Stimulated activated CD8-positive, alpha-beta memory T cell treated with anti-CD3 and anti-CD28 coated beads, Interleukin-12 subunit alpha, Interleukin-12 subunit beta, amount 100 ng/mL, for 4 hours (primary cell): ENCODE measurements around the gene MYO18A.
"Not testable (repeated sequence)": the region's sequence is repeated elsewhere in the genome, so short reads cannot be mapped to it uniquely, and the experiment has no call there.

Source experiments
- DNase-seq: peaks from one replicate; pipeline ENCODE4 v3.0.0-alpha.2; 2020; ENCODE audit warnings: low read depth

Gene MYO18A, protein sequence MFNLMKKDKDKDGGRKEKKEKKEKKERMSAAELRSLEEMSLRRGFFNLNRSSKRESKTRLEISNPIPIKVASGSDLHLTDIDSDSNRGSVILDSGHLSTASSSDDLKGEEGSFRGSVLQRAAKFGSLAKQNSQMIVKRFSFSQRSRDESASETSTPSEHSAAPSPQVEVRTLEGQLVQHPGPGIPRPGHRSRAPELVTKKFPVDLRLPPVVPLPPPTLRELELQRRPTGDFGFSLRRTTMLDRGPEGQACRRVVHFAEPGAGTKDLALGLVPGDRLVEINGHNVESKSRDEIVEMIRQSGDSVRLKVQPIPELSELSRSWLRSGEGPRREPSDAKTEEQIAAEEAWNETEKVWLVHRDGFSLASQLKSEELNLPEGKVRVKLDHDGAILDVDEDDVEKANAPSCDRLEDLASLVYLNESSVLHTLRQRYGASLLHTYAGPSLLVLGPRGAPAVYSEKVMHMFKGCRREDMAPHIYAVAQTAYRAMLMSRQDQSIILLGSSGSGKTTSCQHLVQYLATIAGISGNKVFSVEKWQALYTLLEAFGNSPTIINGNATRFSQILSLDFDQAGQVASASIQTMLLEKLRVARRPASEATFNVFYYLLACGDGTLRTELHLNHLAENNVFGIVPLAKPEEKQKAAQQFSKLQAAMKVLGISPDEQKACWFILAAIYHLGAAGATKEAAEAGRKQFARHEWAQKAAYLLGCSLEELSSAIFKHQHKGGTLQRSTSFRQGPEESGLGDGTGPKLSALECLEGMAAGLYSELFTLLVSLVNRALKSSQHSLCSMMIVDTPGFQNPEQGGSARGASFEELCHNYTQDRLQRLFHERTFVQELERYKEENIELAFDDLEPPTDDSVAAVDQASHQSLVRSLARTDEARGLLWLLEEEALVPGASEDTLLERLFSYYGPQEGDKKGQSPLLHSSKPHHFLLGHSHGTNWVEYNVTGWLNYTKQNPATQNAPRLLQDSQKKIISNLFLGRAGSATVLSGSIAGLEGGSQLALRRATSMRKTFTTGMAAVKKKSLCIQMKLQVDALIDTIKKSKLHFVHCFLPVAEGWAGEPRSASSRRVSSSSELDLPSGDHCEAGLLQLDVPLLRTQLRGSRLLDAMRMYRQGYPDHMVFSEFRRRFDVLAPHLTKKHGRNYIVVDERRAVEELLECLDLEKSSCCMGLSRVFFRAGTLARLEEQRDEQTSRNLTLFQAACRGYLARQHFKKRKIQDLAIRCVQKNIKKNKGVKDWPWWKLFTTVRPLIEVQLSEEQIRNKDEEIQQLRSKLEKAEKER (N-terminal part only)

DNA sequence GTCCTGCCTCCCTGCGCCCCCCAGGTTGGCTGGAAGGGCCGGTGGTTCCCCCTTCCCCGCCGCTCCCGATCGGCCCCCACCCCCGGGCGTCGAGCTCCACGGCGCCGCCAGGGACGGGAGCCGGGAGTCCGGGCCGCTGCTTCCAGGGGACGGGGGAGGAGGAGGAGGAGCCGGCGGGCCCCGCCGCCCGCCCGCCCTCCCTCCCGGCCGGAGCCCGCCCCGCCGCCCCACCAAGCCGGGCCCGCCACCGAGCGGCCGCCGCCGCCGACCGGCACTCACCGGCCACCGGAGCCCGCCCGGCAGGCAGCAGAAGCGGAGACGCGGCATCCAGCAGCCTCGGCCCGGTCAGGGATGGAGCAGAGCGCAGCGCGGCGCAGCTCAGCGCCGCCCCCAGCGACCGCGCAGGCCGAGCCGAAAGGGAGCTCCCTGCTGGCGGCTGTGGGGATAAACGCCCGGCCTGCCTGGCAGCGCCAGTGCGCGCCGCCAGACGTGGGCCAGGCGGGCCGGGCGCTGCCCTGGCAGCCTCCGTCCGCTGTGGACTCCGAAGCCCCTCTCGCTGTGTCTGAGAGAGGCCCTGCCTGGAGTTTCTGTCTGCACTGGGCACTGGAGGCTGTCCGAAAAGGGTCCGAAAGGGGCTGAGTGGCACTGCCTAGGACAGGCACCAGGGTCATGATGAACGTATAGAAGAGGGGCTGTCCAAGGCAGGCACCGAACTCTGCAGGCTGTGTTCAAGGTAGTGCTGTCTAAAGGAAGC is at the start of gene MYO18A:
Gene MYO18A (minus strand): TSS at position 365 of the 754 bp plus-strand sequence. CDS start 13,458 bp downstream, outside the sequence.
- peak; percentile 68 for DNase-seq

DNA sequence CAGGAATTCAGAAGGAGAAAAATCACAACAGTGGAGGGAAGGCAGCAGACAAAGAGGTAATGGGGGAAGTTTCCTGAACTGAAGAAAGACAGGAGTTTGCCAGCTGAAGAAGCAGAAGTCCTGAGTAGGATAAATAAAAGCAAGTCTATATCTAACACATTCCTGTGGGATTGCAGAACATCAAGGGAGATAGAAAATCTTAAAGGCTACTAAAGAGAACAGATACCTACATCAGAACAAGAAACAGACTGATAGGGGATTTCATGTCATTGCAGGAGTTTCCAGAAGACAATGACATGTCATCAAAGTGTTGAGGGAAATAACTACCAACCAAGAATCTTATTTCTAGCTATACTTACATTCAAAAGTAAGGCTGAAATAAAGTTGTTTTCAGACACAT is 45.2 kb upstream of the MYO18A start:
- no peak for DNase-seq

DNA sequence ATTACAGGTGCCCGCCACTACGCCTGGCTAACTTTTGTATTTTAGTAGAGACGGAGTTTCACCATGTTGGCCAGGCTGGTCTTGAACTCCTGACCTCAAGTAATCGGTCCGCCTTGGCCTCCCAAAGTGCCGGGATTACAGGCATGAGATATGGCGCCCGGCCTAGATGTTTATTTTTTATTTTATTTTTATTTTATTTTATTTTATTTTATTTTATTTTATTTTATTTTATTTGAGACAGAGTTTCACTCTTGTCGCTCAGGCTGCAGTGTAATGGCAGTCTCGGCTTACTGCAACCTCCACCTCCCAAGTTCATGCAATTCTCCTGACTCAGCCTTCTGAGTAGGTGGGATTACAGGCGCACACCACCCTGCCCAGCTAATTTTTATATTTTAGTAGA is 41.1 kb upstream of the MYO18A start:
- DNase-seq = not testable (repeated sequence)

DNA sequence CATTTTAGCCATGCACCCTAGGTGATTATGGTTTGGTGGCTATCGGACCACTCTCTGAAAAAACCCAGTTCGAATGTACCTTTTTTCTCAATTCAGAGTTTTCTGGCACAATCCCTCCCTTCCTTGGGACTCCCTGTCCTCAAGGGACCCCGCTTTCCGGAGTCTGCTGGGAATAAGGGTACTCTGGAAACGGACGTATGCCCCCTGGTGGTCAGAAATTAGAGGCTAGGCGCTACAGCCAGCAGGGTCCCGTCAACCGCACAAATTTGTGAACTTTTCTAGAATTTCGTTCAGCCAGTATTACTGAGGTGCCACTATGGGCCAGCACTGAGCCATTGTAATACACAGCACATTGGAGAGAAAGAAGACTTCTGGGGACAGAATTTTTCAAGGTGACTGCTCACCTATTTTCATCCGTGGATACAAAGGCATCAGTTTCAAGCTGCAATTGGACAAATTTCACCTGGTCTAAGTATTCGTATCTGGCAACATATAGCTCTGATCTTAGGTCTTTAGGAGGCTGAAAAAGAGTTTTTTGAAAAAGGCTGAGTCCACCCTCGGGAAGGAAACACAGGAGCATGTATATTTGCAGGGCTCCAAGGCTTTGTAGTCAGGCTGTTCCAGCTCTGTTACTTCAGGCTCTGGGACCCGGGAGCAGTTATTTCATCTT is 39.3 kb upstream of the MYO18A start:
- DNase-seq = peak; percentile 47

DNA sequence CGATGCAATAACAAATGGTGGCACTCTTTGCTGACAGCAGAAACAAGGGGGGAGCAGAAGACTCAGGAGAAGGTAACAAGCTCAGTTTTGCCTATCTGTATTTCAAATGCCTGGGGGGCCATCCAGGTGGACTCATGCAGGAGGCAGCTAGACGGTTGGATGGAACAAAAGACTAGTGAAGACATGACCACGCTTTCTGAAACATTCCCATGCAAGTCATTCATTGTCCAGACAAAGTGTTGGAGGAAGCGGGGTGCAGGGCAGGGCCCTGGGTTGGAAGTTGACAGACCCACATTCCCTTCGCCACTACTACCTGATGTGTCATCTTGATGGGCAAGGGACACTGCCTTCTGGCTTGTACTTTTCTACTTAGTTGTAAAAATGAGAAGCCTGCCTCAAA is 36.7 kb upstream of the MYO18A start:
- DNase-seq = no peak

DNA sequence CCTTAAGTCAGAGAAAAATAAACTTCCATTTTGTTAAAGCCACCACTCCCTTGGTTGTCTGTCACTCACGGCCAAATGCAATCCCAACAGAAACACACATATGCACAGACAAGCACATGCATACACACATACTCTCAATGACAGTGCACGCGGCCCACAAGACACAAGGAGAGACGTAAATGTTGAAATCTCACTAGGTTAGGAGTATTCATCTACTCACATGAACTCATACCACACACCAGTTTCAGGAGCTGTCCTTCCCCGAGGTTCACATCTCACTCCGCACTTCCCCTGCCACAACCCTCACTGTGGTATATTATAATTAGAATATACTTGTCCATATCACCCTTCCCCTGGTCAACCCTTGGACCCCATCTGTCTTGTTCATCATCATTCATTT is 36.0 kb upstream of the MYO18A start:
- no peak for DNase-seq

DNA sequence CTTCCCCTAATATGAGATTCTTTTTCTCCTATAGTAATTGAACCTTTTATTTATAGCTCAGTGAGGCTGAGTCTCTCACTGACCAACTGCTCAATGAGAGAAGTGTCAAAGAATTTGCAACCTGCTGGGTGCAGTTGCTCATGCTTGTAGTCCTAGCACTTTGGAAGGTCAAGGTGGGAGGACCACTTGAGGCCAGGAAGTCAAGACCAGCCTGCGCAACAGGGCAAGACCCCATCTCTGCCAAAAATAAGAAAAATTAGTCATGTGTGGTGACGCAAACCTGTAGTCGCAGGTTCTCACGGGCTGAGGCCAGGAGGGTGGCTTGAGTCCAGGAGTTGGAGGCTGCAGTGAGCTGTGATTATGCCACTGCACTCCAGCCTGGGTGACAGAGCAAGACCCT is 35.5 kb upstream of the MYO18A start:
- DNase-seq = no peak

DNA sequence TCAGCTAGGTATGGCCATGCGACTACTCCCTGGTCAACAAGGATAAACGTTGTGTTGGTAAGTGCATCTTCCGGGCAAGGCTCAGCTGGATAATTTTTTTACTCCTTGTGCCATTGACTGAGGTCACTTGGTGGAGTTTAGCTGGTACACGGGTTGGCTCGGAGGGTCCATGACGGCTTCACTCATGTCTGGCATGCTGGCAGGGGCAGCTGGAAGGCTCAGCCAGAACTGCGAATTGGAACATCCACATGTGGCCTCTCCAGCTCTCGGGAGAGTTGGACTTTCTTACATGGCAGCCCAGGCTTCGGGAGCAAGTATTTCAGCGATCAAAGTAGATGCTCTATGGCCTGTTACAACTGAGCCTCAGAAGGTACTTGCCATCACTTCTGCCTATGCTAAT is 35.0 kb upstream of the MYO18A start:
- DNase-seq = no peak

DNA sequence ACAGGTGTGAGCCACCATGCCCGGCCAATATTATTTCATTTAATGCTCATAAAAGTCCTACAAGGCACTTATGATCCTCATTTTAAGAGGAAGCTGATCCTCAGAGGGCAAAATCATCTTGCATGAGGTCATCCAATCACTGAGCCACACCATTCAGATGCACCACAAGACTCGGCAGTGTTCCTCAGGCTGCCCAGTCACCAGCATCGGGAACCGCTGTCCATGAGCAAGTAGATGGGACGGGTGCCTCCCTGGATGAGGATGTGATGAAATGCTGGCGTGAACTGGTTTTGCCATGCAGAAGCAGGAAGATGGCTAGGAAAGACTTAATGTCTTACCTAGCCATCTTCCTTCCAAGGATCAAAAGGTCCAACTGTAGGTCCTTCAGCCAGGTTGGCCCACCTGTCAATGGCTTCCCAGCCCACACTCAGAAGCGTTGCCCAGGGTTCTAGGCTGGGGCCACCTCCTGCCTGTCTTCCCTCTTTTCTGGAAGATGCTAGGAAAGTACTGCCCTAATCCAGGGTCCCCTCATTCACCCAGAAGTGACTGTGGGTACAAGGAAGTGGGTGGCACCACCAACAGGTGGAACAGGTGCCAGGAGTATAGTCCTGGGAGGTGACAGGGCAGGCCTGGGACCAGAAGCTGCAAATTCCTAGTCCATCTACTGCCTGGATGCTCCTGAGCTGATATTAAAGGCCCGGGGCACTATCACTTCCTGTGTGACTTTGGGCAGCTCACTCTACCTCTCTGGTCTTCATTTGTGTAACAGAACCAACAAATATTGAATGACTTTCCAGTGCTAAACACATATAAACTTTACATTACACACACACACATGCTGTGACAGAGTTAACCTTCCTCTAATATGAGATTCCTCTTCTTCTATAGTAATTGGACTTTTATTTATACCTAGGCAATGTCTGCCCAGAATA is 34.3 kb upstream of the MYO18A start:
- no peak for DNase-seq

DNA sequence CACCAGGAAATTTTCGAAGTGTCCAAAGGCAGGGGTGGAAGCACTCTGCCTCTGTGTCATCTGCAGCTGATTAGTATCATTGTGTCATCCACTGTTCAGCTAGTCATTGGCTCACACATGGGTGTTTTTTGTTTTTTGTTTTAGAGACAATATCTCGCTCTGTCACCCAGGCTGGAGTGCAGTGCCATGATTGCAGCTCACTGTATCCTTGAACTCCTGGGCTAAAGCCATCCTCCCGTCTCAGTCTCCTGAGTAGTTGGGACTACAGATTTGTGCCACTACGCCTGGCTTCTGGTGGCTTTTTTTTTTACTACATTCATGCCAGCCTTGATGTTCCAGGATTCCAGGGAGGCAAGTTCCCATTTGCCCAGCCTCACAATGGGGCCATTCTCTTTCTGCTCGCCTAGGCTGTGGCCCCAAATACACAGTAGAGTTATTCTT is 32.5 kb upstream of the MYO18A start:
- DNase-seq = no peak

DNA sequence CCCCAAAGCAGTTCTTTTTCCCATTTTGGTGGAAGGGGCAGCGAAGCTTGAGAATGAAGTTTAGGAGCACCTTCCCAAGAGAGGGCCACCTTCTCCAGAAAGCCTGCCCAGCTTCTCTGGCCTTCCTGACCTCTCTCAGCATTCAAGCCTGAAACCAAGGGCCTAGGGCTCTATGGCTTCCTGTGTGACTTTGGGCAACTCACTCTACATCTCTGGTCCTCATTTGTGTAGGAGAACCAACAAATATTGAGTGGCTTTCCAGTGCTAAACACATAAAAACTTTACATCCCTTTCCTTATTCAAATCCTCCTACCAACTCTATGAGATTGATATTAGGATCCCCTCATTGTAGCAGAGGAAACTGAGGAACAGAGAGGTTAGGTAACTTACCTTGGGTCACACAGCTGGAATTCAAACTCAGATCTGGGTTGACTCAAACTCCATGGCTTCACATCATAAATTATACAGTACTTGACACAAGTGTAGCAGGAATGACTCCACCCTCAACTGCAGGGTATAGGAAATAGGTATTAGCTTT is 32.0 kb upstream of the MYO18A start:
- DNase-seq = no peak

DNA sequence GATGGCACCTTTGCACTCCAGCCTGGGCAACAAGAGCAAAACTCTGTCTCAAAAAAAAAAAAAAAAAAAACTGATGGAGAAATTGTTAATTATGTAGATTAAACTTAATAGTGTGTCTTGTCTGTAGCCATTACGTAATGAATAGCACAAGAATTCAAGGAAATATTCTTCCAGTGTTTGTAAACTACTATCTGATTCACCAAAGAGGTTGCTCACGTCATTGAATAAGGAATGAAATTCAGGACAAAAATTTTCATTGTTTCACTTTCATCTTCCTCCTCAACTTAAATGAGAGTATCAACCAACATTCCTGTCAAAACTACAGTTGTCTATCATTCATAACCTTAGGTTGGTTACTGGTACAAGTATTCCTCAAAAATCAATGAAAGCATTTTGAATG is 30.7 kb upstream of the MYO18A start:
- DNase-seq = no peak

DNA sequence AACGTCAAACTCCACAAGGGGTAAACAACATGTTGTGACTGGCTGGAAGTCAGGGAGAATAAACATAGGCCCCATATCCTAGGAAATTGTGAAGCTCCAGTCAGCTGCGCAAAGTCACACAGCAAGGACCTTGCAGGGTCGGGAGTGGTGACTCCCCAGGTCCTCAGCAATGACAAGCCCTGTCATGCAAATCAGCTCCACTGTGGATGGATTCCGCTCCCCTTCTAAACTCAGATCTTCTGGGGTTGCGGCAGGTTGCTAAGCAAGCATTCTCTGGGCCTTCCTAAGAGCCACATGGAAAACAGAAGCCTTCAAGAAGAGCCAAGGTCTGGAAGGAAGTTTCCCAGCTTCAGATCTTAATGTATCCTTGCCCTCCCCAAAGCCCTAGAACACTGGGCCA is 28.9 kb upstream of the MYO18A start:
- no peak for DNase-seq

DNA sequence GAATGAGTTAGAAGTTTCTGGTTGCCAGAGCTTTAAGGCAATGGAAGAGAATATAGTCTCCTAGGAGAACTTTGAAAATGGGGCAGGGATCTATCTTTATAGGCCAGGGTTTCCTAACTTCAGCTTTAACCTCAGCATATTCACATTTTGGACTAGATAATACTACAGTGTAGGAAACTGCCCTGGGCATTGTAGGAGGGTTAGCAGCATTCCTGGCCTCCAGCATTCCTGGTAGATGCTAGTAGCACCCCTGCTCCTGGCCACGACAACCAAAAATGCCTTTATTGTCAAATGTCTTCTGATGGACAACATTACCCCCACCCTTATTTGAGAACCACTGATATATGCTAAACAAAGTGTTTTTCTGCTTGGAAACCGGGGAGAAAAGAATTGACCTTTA is 27.8 kb upstream of the MYO18A start:
- DNase-seq = no peak

DNA sequence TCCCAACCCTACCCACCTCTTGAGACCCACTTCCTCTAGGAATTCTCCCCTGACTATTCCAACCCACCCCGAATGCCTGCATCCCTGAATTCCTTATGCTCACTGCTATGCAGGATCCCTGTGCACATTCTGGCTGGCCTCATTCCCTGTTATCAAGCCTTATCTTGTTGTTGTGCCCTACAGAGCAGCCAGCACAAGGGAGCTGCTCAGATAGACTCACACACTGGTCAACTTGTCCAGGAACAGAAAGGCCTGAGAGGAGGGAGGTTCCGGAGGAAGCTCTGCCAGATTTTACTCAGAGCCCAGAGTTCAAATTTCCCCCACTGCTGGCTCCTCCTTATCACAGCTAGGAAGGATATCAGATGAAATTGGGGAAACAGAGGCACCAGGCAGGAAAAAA is 24.8 kb upstream of the MYO18A start:
- no peak for DNase-seq

DNA sequence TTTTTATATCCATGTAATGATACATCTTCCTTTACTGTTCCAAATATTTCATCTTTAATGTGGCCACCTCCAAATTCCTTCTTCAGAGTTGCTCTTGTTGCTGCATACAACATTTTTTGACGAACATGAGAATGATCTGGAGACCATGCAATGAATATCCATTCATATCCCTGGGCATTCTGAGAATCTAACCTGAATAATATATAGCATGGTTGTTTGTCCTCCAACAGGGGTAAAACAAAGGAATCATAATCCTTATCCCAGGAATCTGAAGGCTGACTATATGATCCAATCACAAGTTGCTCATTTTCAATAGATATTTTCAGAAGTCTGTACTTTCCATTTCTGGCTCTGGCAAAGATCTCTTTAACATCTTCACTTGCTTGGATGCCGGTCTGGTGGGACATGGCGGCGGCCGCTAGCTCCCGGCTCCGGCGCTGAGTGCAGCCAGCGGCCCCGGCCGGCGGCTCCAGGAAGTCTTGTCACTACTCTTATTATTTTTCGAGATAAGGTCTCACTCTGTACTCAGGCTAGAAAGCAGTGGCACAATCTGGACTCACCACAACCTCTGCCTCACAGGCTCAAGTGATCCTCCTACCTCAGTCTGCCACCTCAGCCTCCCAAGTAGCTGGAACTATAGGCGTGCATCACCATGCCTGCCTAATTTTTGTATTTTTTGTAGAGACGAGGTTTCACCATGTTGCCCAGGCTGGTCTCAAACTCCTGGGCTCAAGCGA is 24.0 kb upstream of the MYO18A start:
- DNase-seq = not testable (repeated sequence)

DNA sequence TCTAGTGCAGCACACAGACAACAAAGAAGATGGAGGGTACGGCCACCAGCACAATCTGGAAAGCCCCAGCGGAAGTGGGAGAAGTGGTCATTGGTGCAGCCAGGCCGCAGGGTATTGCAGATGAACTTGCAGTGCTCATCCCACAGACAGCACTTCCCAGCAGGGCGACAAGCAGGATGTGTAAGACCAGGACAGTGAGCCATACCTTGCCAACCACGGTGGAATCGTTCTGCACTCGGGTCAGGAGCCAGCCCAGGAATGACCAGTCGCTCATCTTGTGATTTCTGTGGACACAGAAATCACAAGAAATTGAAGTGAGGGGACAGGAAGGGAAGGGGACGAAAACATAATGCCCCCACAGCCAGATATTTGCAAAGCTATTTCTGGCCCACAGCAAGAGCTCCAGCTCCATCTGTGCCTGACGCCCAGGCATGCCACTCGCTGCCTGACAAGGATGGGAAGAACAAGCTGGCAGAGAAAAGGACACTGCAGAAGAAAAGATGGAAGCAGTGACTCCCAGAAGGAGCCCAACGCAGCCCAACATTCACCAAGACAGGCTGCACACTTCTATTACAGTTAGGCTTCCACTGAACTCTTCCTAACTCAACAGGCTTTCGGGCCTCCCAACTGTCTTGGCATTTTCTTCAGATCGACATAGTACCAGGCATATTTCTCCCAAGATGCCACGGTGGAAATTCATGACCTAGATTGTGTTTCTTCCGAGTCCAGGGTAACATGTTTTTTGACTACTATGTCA is 17.5 kb upstream of the MYO18A start:
- no peak for DNase-seq
